GM10847 (cell line): ENCODE results near the gene TIAM1.

Source experiments
- POLR2A ChIP-seq: IDR thresholded peaks from 2 replicates; pipeline ENCODE4 v1.6.1; 2011; ENCODE audit not compliant: insufficient read length; ENCODE audit errors: extremely low read depth

TIAM1 gene

DNA sequence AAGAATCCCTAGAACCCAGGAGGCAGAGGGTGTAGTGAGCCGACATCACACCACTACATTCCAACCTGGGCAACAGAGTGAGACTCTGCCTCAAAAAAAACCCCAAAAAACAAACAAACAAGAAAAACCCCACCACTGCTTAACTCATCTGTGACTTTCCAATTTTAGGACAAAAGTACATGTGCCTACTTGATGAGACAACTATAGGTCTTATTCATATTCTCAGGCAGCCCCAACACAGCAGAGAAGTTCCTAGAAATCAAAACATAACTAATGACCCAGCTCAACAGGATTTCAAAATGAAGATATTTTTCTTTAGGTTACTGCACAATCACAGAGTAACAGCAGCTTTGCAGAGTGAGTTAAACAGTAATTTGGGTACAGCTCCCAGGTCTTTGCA lies 26.4 kb downstream of the TIAM1 start:
- TF ChIP-seq POLR2A: no peak

DNA sequence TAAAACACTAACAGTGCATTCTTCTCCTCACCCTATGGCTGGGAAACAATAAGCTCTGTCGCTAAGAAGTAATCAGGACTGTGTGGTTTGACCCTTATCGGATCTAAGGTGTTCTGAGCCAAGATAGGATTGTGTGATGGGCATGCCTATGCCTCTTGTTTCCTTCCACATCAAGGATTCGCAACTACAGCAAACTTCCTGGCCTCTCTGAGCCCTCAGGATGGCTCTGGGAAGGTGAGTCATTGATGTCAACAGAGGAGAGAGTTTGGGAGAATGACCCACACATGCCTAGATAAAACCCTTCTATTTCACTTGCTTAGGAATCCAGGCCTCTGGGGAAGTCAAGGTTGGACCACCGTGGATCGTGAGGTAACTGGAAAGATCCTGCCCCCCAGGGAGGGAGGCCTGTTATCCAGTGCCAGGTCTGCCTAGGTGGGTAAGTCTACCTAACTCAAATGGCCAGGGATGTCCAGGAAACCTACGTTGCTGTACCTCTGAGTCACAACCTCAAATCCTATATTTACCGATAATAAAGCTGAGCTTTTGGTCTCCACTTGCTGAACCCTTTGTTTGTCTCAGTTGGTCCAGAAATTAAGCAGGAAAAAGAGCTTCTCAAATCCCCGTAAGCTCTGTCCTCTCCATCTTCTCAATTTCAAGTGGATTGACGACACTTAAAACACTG lies 27.4 kb downstream of the TIAM1 start:
- no peak for TF ChIP-seq POLR2A

DNA sequence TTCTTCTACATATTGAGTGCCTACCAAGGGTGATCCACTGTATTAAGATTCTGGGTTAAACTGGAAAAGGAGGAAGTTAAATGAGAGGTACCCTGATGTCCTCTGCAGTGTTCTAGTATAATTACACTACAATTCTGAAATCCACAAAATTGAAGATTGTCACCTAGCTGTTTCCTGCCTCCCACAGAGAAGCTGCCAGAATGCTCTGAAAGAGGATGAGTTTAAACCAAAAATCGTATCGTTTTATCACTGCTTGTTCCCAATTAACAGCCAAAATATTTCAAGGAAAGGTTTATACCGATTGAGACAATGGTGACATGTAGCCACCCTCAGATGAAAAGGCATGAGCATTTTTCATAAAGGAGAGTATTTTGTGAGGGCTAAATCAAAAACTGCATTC lies 28.0 kb downstream of the TIAM1 start:
- TF ChIP-seq POLR2A: no peak

DNA sequence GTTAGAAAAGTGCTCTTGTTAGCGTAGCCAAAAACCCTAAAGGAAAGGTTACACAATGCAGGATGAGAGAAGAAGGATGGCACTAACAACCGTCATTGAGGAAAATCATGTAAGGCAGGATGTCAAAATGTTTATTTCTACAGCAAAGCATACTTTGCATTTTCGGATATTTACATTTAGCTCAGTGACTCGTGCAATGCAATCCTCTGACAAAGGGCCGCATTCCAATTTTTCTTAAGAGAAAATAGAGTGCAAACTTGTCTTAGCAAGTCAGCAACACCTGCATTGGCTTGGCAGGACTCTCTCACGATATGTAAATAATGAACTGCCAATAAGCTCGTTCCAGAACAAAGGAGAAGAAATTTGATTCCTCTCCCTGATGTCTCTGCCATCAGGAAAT lies 33.3 kb downstream of the TIAM1 start:
- no peak for TF ChIP-seq POLR2A

DNA sequence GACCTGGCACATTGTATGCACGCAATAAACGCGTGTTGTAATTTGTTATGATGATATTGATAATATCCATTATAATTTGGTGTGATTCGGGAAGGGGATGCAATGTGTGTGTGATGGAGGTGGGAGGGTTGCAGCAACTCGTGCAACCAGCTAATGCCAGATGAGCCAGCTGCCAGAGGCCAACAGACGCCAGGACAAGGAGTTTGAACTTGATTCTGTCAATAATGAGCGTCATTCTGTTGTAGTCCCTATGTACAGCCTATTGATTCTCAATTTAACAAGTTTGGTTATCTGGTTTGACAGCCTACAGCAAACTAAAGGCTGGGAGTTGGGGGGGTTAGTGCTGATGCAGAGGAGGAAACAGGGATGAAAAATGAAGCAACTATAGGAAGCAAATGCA lies 35.5 kb downstream of the TIAM1 start:
- TF ChIP-seq POLR2A: no peak

DNA sequence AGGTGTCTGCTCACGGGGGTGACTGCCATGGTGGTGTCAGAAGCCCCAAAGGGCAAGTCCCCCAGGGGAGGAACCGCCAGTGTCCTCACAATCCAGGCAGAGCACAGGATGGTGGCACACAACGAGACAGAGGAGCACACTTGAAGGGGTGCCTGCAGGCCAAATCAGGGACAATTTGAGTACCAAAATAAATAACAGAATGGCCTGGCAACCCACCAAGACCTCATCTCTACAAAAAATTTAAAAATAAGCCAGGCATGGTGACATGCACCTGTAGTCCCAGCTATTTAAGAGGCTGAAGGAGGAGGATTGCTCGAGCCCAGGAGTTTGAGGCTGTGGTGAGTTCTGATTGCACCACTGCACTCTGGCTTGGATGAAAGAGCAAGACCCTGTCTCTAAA lies 38.2 kb downstream of the TIAM1 start:
- no peak for TF ChIP-seq POLR2A

DNA sequence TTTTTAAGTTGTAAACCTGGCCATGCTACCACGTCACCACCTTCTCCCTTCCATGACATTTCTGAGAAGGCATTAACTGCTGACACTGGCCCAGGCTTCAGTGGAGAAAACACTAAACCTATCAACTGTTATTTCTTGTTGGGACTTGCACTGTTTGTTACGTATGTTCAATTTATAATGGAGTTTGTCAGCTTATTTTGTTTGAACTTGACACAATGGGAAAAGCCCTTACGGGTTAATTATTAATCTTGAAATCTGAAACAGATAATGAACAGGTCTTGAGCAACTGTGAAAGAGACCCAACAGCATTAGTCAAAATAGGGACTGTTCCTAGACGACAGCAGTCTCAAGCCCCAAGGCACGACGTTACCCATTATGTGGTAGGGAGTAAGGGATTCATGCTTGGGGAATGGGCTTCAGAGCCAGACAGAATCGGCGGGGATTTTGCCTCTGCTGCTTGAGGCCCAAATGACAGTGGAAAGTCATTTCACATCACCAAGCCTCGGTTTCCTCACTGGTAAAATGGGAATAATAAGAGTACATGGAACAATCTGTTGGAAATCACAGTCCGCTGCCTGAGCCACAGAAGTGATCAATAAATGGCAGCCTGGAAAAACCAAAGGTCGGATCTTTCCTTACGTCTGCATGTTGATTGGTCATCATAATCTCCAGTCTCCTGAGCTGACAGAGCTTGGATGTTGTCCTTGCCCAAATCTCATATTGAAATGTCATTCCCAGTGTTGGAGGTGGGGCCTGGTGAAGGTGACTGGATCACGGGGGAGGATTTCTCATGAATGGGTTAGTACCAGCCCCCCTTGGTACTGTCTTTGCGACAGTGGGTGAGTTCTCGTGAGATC lies 44.5 kb downstream of the TIAM1 start:
- no peak for TF ChIP-seq POLR2A

DNA sequence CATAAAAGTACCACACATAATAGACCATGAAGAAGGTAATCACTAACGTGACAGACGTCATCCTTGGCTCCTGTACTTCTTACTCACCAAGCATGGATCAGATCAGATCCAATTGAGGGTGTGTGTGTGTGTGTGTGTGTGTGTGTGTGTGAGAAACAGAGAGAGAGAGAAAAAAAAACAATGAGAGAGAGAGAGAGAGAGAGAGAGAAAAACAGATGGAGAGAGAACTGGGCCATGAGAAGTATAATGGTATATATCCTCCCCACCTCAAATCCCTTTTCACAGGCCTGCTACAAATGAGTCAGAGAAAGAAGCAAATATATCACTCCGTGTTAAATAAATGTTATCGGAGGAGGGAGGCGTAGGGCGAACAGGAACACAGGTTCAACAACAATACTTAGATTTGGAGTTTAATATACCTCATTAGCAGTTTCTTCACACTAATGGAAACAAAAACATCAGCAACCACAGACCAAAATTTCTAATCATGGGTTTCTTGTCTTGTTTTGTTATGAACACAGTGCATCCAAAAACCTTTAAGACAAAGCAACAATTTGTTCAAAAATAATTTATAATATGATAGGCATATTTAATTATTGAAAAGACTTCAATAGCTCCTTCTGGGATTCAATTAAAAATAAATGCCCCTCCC lies 45.3 kb downstream of the TIAM1 start:
- TF ChIP-seq POLR2A: no peak

DNA sequence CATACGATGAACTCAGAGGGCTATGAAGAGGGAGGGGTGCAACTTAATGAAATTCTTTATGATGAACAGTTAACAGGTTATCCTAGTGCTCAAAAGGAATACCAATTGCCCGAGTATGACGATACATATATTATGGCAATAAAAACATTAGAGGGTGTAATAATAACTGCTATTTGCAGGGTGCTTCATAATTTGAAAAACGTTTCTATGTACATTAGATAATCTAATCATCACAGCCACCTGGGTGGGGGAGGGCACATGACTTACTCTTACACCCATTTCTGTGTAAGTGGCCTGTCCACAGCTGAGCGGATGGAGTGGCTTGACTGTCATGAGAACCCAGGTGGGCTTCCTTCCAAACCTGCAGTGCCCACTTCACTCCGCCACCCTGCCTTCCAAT lies 46.3 kb downstream of the TIAM1 start:
- TF ChIP-seq POLR2A: no peak

DNA sequence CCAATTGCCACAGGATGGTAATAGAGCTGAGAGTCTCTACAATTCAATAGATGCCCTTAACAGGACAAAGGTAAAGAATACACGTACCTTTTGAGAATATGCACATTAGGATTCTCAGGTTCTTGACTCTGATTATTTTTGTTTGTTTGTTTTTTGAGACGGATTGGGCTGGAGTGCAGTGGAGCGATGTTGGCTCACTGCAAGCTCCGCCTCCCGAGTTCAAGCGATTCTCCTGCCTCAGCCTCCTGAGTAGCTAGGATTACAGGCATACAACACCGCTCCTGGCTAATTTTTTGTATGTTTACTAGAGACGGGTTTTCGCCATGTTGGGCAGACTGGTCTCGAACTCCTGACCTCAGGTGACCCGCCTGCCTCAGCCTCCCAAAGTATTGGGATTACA lies 48.4 kb downstream of the TIAM1 start:
- no peak for TF ChIP-seq POLR2A

DNA sequence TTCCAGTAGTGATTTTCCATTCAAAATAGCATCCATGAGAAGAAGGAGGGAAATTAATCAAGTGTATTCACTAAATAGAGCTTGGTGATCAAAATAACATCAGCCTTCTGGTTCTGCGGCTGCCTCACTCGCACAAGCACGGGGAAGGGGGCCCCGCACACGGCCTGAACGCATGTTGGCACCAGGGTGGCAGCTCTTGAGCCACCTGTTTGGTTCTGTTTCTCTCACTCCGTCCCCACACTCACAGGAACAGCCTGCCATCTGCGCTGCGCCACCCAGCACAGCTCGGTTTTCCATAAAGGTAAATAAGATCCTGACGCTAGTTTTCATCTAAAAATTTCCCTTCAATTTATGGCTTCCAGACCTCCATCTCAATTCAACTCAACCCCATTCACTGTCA lies 49.4 kb downstream of the TIAM1 start:
- no peak for TF ChIP-seq POLR2A

DNA sequence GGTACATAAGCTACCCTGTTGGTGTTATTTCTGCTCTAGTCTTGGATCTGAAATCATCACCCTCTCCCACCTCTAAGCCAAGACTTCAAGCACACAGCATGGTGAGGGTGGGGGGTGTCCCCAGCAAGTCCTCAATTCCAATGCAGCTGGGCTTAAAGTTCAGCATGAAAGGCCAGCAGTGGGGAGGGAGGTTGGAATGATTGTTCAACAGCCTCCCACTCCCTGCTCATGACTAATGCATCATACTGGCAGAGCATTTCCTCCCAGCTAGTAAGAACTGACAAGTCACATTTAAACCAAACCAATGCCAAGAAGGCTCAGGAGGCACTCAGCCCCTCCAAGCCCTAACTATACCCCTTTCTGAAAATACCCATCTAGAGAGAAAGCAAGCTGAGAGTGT lies 50.1 kb downstream of the TIAM1 start:
- no peak for TF ChIP-seq POLR2A

DNA sequence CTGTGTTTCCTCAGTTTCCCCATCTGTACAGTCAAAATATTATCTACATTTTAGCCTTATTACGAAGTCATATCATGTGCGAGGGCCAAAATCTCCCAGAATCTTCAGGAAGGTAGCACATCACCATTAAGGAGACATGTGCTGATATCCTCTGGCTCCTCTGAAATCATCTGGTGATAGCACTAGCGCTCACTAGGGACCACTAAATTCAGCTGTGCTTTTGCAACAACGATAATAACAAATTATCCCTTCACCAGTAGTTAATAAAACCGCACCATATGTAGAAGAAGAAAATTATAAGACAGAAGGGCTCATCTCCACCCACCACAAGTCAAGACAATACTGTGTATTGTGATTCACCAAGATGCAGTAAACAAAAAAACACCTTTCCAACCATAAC lies 53.3 kb downstream of the TIAM1 start:
- no peak for TF ChIP-seq POLR2A

DNA sequence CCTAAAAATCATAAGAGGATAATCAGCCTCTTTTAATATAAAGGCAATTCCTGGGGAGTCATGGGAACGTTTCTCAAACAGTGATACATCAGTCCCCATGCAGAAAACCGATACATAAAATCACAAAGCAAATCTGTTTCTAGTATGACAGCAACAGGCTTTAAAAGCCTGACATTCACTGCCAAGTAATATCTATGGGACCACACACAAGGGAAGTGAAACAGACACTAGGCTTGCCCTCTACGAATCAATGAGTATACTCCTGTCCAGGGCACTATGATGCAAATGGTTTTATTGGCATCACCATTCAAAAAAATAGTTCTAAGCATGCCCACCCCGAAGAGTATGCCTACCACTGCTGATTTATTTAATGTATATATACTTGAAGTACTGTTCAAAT lies 54.4 kb downstream of the TIAM1 start:
- TF ChIP-seq POLR2A: no peak

DNA sequence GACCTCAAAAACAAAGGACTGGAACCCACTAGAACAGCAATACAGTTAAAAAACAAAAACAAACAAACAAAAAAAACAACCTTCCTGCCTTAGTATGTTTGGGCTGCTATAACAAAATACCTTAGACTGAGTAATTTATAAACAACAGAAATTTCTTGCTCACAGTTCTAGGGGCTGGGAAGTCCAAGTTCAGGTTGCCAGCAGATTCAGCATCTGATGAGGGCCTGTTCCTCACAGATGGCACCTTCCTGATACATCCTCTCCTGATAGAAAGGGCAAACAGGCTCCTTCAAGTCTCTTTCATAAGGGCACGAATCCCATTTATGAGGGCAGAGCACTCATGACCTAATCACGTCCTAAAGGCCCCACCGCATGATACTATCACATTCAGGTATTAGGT lies 55.9 kb downstream of the TIAM1 start:
- TF ChIP-seq POLR2A: no peak

DNA sequence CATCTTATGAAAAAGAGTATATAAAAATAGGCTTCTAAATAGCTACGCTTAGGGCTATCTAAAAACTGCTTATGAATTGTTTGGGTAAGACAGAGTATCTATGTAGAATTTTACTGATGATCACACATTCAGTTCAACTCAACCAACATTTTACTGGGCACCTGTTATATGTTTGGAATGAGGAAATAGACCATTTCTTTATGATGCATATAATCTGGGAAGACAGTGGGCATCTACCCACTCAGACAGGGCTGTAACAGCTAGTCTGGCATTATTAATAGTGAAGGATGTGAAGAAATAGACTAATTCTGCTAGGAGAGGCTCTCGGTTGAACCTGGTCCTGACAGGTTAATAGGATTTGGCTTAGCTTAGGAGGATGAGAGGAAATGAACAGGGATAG lies 56.9 kb downstream of the TIAM1 start:
- TF ChIP-seq POLR2A: no peak

DNA sequence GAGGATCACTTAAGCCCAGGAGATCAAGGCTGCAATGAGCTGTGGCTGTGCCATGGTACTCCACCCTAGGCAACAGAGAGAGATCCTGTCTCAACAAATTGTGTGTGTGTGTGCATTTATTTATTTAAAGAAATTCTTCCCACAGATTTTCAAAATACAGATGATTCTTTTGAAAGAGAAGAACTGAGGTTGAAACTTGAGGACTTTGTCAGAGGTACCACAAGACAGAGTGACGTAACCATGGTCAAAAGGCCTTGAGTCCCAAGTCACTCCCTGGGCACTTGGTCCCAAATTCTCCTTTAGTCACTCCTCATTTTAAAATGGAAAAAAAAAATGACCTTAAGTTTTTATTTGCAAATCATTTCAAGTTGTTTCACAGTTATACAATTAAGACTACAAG lies 57.4 kb downstream of the TIAM1 start:
- no peak for TF ChIP-seq POLR2A

DNA sequence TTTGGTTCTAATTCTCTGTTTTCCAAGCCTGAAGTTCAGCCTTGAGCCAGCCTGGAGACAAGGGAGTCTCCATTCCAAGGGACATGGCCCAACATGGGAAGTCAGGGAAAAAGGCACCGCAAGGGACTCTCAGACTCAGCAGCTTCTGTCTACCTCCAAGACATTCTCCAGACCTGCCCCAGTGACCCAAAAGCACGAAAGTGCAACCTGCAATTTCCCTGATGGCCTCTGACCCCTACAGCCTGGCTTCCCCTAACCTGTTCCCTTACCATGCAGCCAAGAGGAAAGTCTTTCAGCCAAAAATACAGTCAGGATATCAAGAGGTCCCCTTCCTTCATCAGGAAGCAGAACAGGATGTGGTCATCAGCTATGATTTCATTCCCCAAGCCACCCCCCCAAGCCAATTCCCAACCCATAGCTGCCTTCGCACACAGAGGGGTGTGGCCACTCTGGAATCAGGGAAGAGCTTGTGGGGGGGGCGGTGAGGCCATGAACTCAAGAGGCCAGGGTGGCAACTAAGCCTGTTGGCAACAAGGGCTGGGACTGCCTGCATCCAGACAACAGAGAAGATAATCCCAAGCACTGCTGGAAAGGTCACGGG lies 59.2 kb downstream of the TIAM1 start:
- TF ChIP-seq POLR2A: no peak
